HG03097 (cell line): ENCODE results near the gene ABHD17A.

ENCODE experiments used
- ATAC-seq: cut with Tn5 transposase; IDR thresholded peaks from one replicate; pipeline ENCODE4 v1.9.1; 2021; ENCODE audit not compliant: unreplicated experiment, low FRiP score

ABHD17A gene

GRCh38 chr19:1854542-1855039, 30.7 kb downstream of the ABHD17A start:
- ATAC-seq = no peak

- ATAC-seq = no peak
Observed at GRCh38 chr19:1854039-1854541, 31.2 kb downstream of the ABHD17A start.

- no peak for ATAC-seq
Observed at GRCh38 chr19:1853295-1854038, 31.8 kb downstream of the ABHD17A start.

- no peak for ATAC-seq
Observed at GRCh38 chr19:1852581-1853128, 32.6 kb downstream of the ABHD17A start.

- no peak for ATAC-seq
Observed at GRCh38 chr19:1851654-1852580, 33.4 kb downstream of the ABHD17A start.

- ATAC-seq = no peak
Observed at GRCh38 chr19:1850809-1851653, 34.3 kb downstream of the ABHD17A start.

- no peak for ATAC-seq
Observed at GRCh38 chr19:1849886-1850398, 35.4 kb downstream of the ABHD17A start.

- no peak for ATAC-seq
Observed at GRCh38 chr19:1849132-1849474, 36.2 kb downstream of the ABHD17A start.

- peak; percentile 57 for ATAC-seq
Observed at GRCh38 chr19:1848399-1849131, 36.7 kb downstream of the ABHD17A start, which contains the start of gene REXO1. TSS of gene REXO1 (minus strand) at chr19:1848483. CDS start at chr19:1848358, 125 bp downstream.

GRCh38 chr19:1847684-1848398, 37.5 kb downstream of the ABHD17A start:
- ATAC-seq = peak; percentile 18

- ATAC-seq = no peak
Observed at GRCh38 chr19:1847348-1847683, 38.0 kb downstream of the ABHD17A start.

GRCh38 chr19:1846517-1847204, 38.6 kb downstream of the ABHD17A start:
- no peak for ATAC-seq

- no peak for ATAC-seq
Observed at GRCh38 chr19:1845642-1846041, 39.7 kb downstream of the ABHD17A start.

- no peak for ATAC-seq
Observed at GRCh38 chr19:1845125-1845515, 40.2 kb downstream of the ABHD17A start.

GRCh38 chr19:1844513-1845124, 40.7 kb downstream of the ABHD17A start:
- ATAC-seq = no peak

GRCh38 chr19:1843646-1844394, 41.5 kb downstream of the ABHD17A start:
- no peak for ATAC-seq

- ATAC-seq = no peak
Observed at GRCh38 chr19:1843116-1843515, 42.2 kb downstream of the ABHD17A start.
